ENCODE measurements around the gene ADK.
A peak's percentile ranks its signal among the peaks of the same experiment; 100 is the strongest.
"Not testable (repeated sequence)": the region's sequence is repeated elsewhere in the genome, so short reads cannot be mapped to it uniquely, and the experiment has no call there.

ADK gene

DNA sequence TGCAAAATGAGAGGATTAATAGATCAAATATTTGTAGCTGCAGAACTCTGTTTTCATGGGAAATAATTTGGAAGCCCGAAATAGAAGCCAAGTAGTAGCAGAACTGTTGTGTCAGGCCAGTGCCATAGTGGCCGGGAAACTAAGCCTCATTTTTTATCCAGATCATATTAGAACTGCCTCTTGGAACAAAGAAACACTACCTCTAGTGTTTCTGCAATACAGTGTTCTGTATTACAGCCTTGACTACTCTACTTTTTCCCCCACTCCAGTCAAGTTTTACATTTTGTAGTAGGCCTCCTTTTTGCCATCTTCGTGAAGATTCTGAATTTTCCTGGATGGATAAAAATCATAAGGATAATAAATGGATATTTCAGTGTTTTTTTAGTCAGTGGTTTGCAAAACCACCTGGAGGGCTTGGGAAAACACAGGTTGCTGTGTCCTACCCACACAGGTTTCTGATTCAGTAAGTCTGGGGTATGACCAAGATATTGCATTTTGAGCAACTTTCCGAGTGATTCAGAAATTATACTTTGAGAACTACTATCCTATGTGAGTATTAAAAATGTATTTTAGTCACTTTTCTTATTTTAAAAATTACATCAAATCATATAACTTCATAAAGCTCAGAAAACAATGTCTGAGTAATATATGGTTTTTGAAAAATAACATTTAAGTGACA lies 349.1 kb downstream of the ADK start:
- DNase-seq: no peak

DNA sequence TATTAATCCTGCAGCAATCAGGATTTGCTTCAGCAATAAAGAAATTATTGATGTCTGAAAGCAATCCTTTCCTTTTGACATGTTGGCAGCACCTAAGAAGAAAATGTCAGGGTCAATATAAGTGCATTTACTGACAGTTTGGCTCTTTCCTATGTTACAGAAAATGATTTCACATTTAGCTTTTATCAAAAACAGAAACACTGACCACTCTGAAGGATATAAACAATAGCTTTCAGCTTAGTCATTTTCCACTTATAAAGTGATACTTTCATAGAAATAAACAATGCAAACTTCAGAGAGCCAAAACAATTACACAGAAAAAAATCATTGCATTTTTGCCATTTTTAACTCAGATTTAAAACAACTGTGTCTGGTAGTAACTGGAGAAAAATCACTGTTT lies 349.8 kb downstream of the ADK start:
- DNase-seq: no peak

DNA sequence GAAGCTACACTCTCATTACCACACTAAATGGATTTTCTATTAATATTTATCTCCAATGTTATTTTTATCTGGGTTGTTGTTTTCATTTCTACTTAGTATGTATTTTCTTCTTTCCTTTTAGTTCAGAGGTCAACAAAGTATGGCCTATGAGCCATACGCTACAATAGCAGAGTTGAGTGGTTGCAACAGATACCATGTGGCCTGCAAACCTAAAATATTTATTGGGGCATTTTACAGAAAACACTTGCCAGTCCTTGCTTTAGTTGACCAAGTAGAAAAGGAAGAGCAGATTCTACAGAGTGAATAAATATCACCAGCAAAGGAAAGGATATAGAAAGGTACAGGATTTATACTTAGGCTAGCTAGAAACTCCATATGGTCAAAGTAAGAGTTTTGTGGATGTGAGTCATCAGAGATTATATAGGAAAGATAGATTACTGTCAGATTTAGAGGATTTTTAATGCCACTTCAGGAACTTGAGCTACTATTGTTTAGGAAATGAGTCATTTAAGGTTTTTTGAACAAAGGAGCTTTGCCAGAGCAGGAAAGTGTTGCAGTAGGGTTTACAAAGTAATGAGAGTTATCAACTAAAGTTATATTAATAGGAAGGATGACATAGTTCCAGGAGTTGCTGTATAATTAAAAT lies 352.1 kb downstream of the ADK start:
- DNase-seq: no peak

DNA sequence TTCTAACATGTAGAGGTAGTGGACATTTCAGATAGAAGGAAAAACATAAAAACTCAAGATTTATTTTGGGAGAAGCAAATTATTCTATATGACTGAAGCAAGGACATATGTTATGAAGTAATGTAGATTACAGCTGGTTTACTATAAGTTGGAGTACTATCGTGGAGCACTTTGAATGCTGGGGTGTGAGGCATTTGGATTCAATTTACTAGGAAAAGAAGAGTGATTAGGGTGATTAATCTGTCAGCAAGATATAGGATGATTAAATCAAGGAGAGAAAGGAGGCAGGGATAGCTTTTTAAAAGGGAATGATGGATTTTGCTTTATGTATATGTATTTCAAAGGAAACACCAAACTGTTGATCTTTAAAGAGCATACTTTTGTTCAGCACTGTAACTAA lies 356.9 kb downstream of the ADK start:
- no peak for DNase-seq

DNA sequence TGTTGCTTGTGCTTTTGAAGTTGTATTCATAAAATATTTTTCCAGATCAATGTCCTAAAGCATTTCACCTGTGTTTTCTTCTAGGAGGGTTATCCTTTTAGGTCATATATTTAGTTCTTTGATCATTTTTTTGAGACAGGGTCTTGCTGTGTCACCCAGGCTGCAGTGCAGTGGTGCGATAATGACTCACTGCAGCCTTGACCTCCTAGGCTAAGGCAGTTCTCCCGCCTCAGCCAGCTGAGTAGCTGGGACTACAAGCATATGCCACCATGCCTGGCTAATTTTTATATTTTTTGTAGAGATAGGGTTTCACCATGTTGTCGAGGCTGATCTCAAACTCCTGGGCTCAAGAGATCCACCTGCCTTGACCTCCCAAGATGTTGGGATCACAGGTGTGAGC lies 359.6 kb downstream of the ADK start:
- DNase-seq: no peak

DNA sequence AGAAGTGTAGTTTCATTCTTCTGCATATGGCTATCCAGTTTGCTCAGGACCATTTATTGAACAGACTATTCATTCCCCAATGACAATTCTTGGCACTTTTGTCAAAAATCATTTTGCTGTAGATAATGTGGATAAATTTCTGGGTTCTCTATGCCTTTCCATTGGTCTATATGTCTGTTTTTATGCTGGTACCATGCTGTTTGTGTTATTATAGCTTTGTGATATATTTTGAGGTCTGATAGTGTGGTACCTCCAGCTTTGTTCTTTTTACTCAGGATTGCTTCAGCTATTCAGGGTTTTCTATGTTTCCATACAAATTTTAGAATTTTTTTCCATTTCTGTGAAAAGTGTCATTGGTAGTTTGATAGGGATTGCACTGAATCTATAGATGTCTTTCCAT lies 360.0 kb downstream of the ADK start:
- DNase-seq: no peak

DNA sequence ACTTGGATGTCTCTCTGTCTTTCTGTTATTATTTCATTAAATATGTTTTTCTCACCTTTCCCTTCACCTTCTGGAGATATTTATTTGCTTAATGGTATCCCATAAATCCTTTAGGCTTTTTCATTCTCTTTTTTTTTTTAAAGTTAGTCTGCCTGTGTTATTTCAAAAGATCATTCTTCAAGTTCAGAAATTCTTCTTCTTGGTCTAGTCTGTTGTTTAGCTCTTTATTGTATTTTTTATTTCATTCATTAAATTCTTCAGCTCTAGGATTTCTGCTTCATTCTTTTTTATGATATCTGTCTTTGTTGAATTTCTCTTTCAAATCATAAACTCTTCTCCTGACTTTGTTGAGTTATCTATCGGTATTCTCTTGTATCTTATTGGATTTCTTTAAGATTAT lies 363.3 kb downstream of the ADK start:
- DNase-seq: no peak

DNA sequence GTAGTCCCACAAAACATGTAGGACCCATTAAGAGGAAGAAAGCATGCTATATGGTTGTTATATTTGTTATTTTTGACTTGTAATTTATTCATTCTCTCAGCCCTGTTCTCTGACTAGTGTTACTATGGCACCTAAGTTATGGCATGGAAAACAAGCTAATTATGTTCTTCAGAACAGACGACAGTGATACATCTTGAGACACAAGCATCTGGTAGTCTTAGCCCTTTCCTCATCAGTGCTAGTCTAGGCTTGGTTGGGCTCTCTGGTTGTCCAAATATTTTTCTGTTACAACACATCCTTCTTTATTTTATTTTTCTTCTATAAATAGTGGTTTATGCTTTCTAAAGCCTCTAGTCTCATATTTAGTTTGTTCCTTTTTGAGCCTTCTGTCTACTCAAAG lies 367.0 kb downstream of the ADK start:
- DNase-seq: no peak

DNA sequence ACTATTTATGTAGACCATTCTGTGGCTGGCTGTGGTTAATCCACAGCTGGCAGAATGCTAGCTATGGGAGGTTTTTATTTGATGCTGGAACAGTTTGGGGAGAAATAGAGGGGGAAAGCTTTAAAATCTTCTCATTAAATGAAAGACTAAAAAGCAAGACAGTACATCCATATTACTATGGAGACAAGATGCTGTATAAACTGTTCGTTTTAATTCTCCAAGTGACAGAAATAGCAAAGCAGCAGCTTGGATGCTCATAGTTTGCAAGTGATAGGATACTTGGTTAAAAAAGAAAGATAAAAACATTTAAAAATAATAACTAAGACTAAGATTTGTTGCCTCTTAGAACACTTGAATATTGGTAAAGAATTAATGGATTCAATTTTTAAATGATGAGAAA lies 370.5 kb downstream of the ADK start:
- peak; percentile 10 for DNase-seq

DNA sequence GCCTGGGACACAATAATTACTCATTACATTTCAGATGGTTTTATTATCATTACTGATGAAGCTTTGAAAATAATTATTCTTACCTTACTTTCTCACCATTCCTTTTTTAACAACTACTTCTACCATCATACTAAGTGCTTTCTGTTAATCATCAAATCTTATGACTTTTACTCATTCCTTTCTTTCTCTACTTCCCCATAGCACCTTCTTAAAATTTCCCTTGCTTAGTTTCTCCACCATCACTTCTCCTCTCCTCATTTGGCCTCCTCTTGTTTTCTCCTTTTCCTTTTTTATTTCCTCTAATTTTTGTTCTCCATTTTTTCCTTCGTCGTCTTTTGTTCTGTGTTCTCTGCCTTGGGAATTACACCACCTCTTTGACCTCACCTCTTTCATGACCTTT lies 372.2 kb downstream of the ADK start:
- no peak for DNase-seq

DNA sequence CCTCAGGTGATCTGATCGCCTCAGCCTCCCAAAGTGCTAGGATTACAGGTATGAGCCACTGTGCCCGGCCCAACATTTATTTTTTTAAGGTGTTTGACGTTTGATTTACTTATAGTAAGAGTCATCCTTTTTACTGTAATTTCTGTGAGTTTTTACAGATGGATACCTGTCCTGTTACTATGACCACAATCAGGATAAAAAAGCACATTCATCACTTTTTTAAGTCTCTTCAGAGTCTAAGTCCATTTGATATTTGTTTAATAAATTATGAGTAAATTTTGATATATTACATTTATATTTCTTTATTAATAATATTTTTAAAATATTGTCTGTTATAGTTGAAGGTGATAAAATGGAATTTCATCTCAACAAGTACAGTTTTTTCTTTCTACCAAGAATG lies 374.9 kb downstream of the ADK start:
- DNase-seq: no peak

DNA sequence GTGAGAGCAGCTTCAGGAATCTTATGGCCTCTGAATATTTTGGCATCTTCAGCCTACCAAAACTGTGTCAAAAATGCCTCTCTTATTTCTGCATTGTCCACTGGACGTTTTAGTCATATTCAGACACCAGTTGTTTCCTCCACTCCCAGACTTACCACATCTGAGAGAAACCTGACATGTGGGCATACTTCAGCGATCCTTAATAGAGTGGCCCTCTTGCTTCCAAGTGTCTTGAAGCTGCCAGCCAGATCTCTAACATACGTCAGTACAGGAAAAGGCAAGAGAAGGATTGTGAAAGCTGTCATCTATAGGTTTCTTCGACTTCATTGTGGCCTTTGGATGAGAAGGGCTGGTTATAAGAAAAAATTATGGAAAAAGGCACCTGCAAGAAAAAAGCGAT lies 376.6 kb downstream of the ADK start:
- not testable (repeated sequence) for DNase-seq

DNA sequence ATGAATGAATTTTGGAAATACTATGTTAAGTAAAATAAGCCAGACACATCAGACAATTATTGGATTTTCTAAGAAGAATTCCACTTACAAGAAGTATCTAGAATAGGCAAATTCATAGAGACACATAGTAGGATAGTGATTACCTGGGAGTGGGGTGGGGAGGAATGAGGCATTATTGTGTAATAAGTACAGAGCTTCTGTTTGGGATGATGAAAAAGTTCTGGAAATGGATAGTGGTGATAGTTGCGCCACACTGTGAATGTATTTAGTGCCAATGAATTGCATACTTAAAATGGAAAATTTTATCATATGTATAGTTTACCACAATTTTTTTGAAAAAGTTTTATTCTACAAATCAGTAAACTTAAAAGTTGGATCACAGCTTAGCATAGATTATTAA lies 378.2 kb downstream of the ADK start:
- no peak for DNase-seq

DNA sequence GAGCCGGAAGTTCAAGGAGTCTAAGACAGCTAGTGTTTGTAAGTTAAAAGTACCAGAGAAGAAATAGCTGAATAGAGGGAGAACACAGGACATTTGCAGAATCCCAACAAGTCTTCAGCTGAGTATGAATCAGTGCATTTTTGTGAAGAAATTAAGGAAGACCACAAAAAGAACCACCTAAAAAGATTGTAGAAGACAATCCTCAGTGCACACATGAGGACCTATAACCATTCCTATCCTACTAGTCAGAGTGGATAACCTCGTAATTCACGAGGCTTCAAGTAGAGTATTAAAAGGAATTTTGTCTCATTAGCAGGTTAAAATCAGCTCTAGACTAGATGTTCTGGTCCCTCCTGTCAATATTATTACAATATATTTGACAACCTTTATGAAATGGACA lies 380.0 kb downstream of the ADK start:
- DNase-seq: no peak

DNA sequence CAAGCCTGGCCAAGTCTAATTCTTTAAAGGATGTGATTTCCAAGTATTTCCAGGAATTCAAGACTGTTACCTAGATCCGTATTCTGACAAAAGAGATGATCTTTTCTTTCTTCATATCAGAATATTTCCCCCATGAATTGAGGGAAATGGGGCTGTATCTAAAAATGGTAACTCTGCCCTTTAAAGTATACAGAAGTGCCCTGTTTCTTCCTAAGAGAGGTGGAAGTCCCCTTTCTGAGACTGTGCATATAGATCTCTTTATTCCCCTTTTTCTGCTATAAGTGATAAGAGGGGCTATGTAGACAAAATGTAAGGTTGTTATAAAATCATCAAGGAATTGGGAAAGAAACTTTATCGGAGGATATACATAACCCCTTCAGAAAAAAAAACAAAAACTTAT lies 388.3 kb downstream of the ADK start:
- DNase-seq: no peak

DNA sequence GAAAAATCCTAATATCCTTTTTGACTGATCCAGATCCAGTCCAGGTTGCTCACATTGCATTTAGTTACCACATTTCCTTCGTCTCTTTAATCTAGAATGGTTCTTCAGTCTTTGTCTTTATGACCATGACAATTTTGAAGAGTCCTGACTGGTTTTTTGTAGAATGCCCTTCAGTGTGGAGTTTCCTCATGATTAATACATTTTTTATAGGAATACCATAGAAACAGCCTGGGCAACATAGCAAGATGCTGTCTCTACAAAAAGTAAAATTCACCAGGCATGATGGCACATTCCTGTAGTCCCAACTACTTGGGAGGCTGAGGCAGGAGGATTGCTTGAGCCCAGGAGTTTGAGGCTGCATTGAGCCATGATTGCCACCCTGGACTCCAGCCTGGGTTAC lies 390.4 kb downstream of the ADK start:
- DNase-seq: no peak

DNA sequence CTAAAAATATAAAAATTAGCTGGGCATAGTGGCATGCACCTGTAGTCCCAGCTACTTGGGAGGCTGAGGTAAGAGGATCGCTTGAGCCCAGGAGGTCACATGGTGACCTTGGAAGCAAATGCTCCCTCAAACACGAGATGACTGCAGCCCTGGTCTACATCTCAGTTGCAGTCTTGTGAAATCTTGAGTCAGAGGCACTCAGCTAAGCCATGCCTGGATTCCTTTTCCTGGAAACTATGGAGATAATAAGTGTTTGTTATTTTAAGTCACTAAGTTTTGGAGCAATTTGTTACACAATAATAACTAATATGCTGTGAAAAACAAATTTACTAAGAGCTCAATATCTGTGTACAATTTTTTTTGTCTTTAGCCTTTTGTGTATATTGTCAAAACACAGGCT lies 391.1 kb downstream of the ADK start:
- no peak for DNase-seq

DNA sequence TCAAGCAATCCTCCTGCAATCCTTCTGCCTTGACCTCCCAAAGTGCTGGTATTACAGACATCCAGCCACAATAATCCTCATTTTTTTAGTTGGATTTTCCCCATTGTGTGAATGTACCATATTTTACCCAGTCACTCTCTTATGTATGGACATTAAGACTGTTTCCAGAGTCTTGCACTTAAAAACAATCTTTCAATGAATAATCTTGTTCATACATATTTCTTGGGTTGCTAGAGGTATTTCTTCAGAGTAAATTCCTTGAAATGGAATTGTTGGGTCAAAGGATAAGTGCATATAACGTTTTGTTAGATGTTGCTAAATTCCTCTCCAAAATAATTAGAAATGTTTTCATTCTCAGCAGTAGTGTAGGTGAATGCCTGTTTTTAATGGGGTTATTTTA lies 392.3 kb downstream of the ADK start:
- no peak for DNase-seq

DNA sequence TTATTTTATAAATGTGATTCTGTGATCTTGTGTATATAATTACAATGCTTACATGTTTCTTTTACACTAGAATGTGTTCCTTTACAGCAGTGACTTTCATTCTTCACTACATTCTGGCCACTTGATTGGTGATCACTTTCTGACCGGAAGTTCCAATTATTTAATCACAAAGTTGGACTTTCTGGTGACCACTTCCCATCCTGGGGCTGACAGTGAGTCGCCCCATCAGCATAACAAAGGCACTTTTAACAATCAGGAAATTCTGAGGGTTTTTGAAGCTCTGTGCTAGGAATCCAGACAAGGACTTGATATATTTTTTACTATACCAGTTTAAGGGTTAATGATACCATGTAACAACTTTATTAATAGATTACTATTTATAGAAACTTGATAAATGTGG lies 393.1 kb downstream of the ADK start:
- no peak for DNase-seq

DNA sequence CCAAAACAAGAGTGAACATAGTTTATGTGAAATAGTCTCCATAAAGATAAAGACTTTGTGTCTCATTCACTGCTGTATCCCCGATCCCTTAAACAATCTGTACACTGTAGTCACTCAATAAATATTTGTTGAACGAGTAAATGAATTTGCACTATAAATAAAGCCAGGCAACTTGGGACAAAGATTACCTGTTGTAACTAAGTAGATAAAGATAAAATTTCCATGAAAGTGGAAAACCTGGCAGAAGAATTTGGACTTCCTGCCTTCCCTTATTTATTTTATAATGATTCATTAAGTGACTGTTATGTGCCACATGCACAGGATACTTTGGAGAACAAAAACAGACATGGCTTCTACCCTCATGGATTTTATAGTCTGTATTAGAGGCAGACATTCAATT lies 397.7 kb downstream of the ADK start:
- DNase-seq: no peak

DNA sequence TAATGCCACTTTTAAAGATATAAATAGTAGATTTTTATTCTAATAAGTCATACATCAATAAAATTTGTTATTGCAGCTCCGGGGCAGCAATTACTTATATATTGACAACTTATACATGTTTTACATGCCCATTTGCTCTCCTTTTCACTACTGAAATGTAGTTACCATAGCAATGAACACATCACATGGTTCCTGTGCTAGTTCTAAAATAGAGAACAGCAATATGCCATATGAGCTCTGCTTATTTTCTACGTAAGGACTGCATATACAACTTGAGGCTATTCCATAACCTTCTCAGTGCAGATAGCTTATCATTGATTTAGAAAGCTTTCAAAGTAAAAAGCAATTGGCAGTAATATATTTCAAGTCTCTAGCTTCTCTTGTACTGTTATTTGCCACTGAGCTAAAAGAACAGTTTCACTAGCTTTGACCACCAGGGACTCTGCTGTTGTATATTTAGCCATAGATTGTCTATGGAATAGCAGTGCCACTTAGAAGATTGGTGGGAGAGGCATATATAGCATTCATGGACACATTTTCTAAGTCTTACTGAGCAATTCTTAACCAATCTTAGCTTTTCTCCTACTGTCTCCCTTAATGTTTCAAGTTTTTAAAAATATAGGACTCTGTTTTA lies 405.2 kb downstream of the ADK start:
- DNase-seq: no peak

DNA sequence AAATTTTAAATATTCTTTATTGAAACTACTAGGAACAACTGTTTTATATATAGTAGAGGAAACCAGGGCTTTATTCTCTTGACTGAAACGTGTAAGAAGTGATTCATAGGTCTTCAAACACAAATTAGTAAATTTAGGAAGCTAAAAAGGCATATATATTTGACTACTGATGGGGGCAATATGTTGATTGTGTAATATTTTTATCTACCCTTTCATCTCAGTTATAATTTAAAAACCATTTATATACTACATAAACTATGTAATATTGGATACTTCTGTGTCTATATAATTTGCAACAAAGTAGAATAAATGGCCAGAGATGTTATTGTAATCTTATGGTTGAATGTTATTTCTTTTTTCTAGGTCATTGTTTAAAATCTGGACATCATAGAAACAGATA lies 406.1 kb downstream of the ADK start:
- DNase-seq: no peak

DNA sequence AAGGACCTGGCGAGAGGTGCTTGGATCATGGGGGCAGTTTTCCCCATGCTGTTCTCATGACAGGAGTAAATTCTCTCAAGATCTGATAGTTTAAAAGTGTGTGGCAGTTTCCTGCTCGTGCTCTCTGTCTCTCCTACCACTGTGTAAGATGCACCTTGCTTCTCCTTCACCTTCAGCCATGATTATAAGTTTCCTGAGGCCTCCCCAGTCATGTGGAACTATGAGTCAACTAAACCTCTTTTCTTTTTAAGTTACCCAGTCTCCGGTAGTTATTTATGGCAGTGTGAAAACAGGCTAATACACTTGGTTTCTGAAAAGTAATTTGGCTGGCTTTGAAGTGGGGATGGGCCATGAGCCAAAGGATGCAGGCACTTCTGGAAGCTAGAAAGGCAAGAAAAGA lies 407.4 kb downstream of the ADK start:
- DNase-seq: no peak

DNA sequence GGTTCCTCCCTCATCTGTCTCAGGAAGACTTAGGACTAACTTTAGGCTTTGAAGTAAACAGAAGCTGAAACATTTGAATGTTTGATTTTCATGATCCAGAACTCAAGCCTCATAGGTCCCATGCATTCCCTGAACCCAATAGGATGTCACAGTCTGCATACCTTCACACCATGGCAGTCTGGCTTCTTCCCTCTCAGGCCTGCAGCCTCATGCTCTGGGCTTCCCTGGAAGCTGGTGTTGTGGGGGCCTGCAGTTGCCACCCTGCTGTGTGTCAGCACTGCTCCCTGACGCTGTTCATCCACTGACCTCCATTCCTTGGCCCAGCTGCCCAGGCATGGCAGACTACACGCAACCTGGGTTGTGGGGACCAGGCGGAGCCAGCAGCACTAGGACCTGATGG lies 407.9 kb downstream of the ADK start:
- DNase-seq: no peak

DNA sequence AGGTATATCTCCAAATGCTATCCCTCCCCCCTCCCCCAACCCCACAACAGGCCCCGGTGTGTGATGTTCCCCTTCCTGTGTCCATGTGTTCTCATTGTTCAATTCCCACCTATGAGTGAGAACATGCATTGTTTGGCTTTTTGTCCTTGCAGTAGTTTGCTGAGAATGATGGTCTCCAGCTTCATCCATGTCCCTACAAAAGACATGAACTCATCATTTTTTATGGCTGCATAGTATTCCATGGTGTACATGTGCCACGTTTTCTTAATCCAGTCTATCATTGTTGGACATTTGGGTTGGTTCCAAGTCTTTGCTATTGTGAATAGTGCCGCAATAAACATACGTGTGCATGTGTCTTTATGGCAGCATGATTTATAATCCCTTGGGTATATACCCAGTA lies 417.9 kb downstream of the ADK start:
- DNase-seq: not testable (repeated sequence)

Measured in eye (tissue), 1 donor.